ENCODE data around the gene SIGLEC5. TPM values are rescaled to one million over a fixed set of nuclear protein-coding genes. Genes with fewer than 3 reads are reported as not detected.

SIGLEC5 gene
- total RNA-seq, 1 donor from 2014 or later: not detected

DNA sequence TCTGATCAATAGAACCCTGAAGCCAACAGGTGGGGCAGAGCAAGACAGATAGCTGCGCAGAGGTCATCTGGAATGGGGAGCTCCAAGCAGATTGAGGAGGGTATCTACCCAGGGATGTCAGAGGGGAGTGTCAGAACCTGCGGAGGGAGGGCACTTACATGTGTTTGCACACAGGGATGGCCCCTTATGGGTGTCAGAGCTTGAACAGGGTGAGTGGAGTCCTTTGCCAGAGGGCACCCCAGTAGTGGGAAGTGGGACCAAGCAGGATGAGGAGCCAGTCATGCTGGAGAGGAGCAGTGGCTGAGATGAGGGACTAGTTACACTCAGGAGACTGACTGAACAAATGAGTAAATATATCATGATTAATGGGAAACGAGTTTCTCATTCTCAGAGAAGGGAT lies 33.4 kb upstream of the SIGLEC5 start:
- Mint-ChIP-seq H3K4me1 (ENCODE audit: low read depth) (no peaks in the 10 kb centered on the region), H3K27me3 (ENCODE audit: low read depth) (peaks cover 50% of the 10 kb centered on the region)
- DNase-seq (ENCODE audit: low spot score): no peak

DNA sequence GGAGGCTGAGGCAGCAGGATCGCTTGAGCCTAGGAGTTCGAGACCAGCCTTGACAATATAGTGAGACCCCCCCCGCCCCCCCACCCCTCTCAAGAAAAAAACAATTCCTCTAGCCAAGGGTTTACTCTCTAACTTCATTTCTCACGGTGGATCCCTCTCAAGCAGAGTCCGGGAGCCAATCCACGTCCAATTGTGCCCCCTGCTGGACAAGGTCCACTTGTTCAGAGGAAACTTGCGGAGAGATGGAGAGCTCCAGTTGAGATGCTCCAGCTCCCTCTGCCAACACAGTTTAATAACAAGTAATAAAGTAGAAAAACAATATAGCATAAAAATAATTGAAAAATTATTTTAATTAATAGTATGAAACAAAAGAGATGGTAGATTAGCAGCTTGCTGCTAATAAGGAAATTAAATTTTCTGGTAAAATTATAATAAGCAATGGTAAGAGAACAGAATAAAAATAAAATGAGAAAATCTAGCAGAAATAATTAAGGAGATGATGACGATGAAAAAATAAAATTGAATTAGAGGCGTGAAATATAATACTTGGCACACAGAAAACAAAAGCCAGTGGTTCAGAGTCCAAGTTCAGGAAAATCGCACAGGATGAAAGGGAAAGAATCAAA lies 30.9 kb upstream of the SIGLEC5 start:
- Mint-ChIP-seq H3K4me1 (ENCODE audit: low read depth) (peaks cover 6% of the 10 kb centered on the region), H3K4me3 (ENCODE audit: unreplicated experiment) (no peak overlapping the region), H3K36me3 (ENCODE audit: low read depth) (no peaks in the 10 kb centered on the region), H3K27ac (ENCODE audit: unreplicated experiment) (no peak overlapping the region), H3K9me3 (ENCODE audit: low read depth) (peaks cover 3% of the 10 kb centered on the region), H3K27me3 (ENCODE audit: low read depth) (peaks cover 33% of the 10 kb centered on the region)
- DNase-seq (ENCODE audit: low spot score): no peak
- peak; percentile 80 for TF ChIP-seq CTCF (IDR thresholded peaks at IDR 0.05)

More for the DNA sequence above, 33.4 kb upstream of the SIGLEC5 start:
- H3K36me3 Mint-ChIP-seq (ENCODE audit: low read depth): no peaks in the 10 kb centered on the region
- peaks cover 3% of the 10 kb centered on the region for H3K9me3 Mint-ChIP-seq (ENCODE audit: low read depth)
- no peak overlapping the region for H3K4me3 Mint-ChIP-seq (ENCODE audit: unreplicated experiment)
- H3K27ac Mint-ChIP-seq (ENCODE audit: unreplicated experiment): no peak overlapping the region
- TF ChIP-seq CTCF (IDR thresholded peaks at IDR 0.05): no peak

- H3K27me3 Mint-ChIP-seq (ENCODE audit: low read depth): peaks cover 9% of the 10 kb centered on the region
- H3K4me1 Mint-ChIP-seq (ENCODE audit: low read depth): peaks cover 6% of the 10 kb centered on the region
- no peak overlapping the region for H3K4me3 Mint-ChIP-seq (ENCODE audit: unreplicated experiment)
- H3K9me3 Mint-ChIP-seq (ENCODE audit: low read depth): no peaks in the 10 kb centered on the region
- H3K36me3 Mint-ChIP-seq (ENCODE audit: low read depth): no peaks in the 10 kb centered on the region
- TF ChIP-seq CTCF (IDR thresholded peaks at IDR 0.05): no peak
- H3K27ac Mint-ChIP-seq (ENCODE audit: unreplicated experiment): no peak overlapping the region
- DNase-seq (ENCODE audit: low spot score): no peak
These were observed 24.6 kb upstream of the SIGLEC5 start for GRCh38 chr19:51654783-51655182.

GRCh38 chr19:51653162-51653561 lies 23.0 kb upstream of the SIGLEC5 start:
- Mint-ChIP-seq H3K9me3 (ENCODE audit: low read depth) (no peaks in the 10 kb centered on the region), H3K36me3 (ENCODE audit: low read depth) (no peaks in the 10 kb centered on the region), H3K27ac (ENCODE audit: unreplicated experiment) (no peak overlapping the region), H3K27me3 (ENCODE audit: low read depth) (peaks cover 12% of the 10 kb centered on the region), H3K4me1 (ENCODE audit: low read depth) (peaks cover 6% of the 10 kb centered on the region), H3K4me3 (ENCODE audit: unreplicated experiment) (no peak overlapping the region)
- no peak for TF ChIP-seq CTCF (IDR thresholded peaks at IDR 0.05)
- no peak for DNase-seq (ENCODE audit: low spot score)

DNA sequence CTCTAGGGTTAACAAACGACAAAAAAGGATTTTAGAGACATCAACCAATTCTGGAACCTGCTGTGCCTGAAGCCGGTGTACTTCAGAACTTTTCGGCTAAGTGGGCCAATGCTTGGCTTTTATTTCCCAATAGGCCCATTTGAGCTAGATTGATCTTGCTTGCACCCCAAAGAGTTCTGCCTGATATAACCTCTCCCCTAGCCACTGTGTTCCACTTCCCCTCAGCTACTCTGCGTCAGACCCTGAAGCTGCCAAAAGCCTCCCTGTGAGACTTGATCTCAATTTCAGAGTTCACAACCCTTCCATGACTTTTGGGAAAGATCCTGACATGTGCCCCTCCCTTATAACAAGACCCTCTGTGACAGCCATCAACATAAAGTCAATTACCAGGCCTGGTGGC lies 22.1 kb upstream of the SIGLEC5 start:
- peaks cover 12% of the 10 kb centered on the region for H3K27me3 Mint-ChIP-seq (ENCODE audit: low read depth)
- peaks cover 6% of the 10 kb centered on the region for H3K4me1 Mint-ChIP-seq (ENCODE audit: low read depth)
- H3K4me3 Mint-ChIP-seq (ENCODE audit: unreplicated experiment): no peak overlapping the region
- H3K36me3 Mint-ChIP-seq (ENCODE audit: low read depth): no peaks in the 10 kb centered on the region
- TF ChIP-seq CTCF (IDR thresholded peaks at IDR 0.05): no peak
- H3K9me3 Mint-ChIP-seq (ENCODE audit: low read depth): no peaks in the 10 kb centered on the region
- H3K27ac Mint-ChIP-seq (ENCODE audit: unreplicated experiment): no peak overlapping the region
- no peak for DNase-seq (ENCODE audit: low spot score)
